Measurements from ENCODE around the gene ILDR2.

GRCh38 chr1:166933633-166934032, 41.7 kb downstream of the ILDR2 start:
- TF ChIP-seq POLR2AphosphoS5 (IDR thresholded peaks at IDR 0.05; ENCODE audit: low read depth, low read length) (no peak), POLR2A (IDR thresholded peaks at IDR 0.05; ENCODE audit: low read depth, low read length) (no peak)
